Measurements from ENCODE around the gene AQR. TPM values are rescaled to one million over a fixed set of nuclear protein-coding genes. Genes with fewer than 3 reads are reported as not detected.
"Not testable (repeated sequence)": the region's sequence is repeated elsewhere in the genome, so short reads cannot be mapped to it uniquely, and the experiment has no call there.

AQR gene
- total and polyA plus RNA-seq, 10 of the 15 experiments (the other 5 are each of a cell fraction or from before 2014, with no cell fraction given) = 18.2 to 53.5 (median 32.6) TPM

DNA sequence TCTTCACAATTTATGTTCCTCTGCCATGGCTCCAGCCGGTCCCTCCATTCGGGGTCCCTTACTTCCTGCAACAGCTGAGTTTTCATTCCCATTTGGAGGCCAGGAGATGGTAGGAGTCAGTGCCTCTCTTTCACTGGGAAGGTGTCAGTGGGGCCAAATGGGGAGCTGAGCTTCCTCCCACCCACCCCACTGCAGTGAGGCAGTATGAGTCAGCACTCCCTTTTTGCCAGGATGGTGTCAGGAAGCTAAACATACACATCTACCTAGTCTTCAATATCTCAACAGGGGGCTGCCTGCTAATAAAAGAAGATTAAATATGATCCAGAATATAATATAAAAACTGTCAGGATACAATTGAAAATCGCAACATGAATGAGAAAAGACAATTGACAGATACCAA is 161.5 kb downstream of the AQR start:
- FAIRE-seq (no peak), ATAC-seq (no peak), DNase-seq (ENCODE audit: low read depth, low spot score) (no peak)
- 59% methylated on average over 3 of the region's 3 CpGs for WGBS (ENCODE audit: insufficient coverage, insufficient replicate concordance, low lambda C conversion rate, missing lambda C conversion rate)
- Histone ChIP-seq H3K27me3 (replicated peaks in 1 of 2; ENCODE audit: control insufficient read depth in 2 of 2, insufficient read depth in 2 of 2, low read length in 1 of 2) (no peaks in the 10 kb centered on the region), H4K20me1 (ENCODE audit: control insufficient read depth, insufficient read depth) (no peaks in the 10 kb centered on the region), H3K4me3 (no peak overlapping the region), H3K4me1 (ENCODE audit: control insufficient read depth, insufficient read depth, low read length) (no peaks in the 10 kb centered on the region), H3K9ac (ENCODE audit: control insufficient read depth, insufficient read depth, low read length) (no peak overlapping the region), H3K27ac (ENCODE audit: control insufficient read depth, insufficient read depth) (no peak overlapping the region), H3K9me3 (replicated peaks; ENCODE audit: control insufficient read depth, insufficient read depth, low read length) (no peaks in the 10 kb centered on the region; the same call in 2 of the 3 replicates), H2AFZ (ENCODE audit: control insufficient read depth, low read depth, low read length) (no peak overlapping the region), H3K36me3 (ENCODE audit: control insufficient read depth in 2 of 2, insufficient read depth in 2 of 2, low read length in 1 of 2) (no peaks in the 10 kb centered on the region), H3K4me2 (ENCODE audit: control insufficient read depth, insufficient read depth) (no peak overlapping the region), H3K79me2 (ENCODE audit: control insufficient read depth, insufficient read depth, low read length) (no peaks in the 10 kb centered on the region)
- intact Hi-C loops (cut with micrococcal nuclease; ENCODE audit: unreplicated experiment) (no loop called here), in situ Hi-C loops (cut with MboI) (no loop called here)
- SMC1A ChIA-PET (ENCODE audit: uncharacterized antibody, unreplicated experiment) = no interaction called here
- TF ChIP-seq GABPA (IDR thresholded peaks at IDR 0.05; ENCODE audit: low read depth) (no peak), SPI1 (IDR thresholded peaks at IDR 0.05; ENCODE audit: borderline replicate concordance, insufficient read depth, low read depth, low read length) (no peak), CHD4 (IDR thresholded peaks at IDR 0.05) (no peak), TCF7 (IDR thresholded peaks at IDR 0.05; ENCODE audit: borderline replicate concordance) (no peak), HDAC6 (IDR thresholded peaks at IDR 0.05; ENCODE audit: unreplicated experiment) (no peak), HCFC1 (IDR thresholded peaks at IDR 0.05; ENCODE audit: low read length) (no peak), SIX5 (IDR thresholded peaks at IDR 0.05; ENCODE audit: low read depth, low read length, severe bottlenecking) (no peak), KDM1A (IDR thresholded peaks at IDR 0.05; ENCODE audit: borderline replicate concordance) (no peak), MEF2B (IDR thresholded peaks at IDR 0.05; ENCODE audit: partially characterized antibody, poor library complexity, severe bottlenecking) (no peak)
- no TSS peak for BruUV-seq (replicated peaks)
- CTCF ChIA-PET = no interaction called here
- POLR2A ChIA-PET = no interaction called here
- RAD21 ChIA-PET (ENCODE audit: unreplicated experiment) = no interaction called here

DNA sequence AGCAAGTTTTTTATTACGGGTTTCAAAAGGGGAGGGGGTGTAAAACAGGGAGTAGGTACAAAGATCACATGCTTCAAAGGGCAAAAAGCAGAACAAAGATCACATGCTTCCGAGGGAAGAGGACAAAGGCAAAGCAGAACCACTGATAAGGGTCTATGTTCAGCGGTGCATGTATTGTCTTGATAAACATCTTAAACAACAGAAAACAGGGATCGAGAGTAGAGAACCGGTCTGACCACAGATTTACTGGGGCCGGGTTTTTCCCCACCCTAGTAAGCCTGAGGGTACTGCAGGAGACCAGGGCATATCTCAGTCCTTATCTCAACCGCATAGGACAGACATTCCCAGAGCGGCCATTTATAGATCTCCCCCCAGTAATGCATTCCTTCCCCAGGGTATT is 162.3 kb downstream of the AQR start:
- H3K27ac ChIP-seq (ENCODE audit: control insufficient read depth, insufficient read depth); H3K4me3 ChIP-seq; RAD21 ChIA-PET (ENCODE audit: unreplicated experiment); intact Hi-C loops (cut with micrococcal nuclease; ENCODE audit: unreplicated experiment); H3K4me2 ChIP-seq (ENCODE audit: control insufficient read depth, insufficient read depth); BruUV-seq (replicated peaks); in situ Hi-C loops (cut with MboI); SMC1A ChIA-PET (ENCODE audit: uncharacterized antibody, unreplicated experiment); H3K9me3 ChIP-seq (replicated peaks; ENCODE audit: control insufficient read depth, insufficient read depth, low read length); H3K27me3 ChIP-seq (replicated peaks in 1 of 2; ENCODE audit: control insufficient read depth in 2 of 2, insufficient read depth in 2 of 2, low read length in 1 of 2); CTCF ChIA-PET; H3K79me2 ChIP-seq (ENCODE audit: control insufficient read depth, insufficient read depth, low read length); H4K20me1 ChIP-seq (ENCODE audit: control insufficient read depth, insufficient read depth); H3K36me3 ChIP-seq (ENCODE audit: control insufficient read depth in 2 of 2, insufficient read depth in 2 of 2, low read length in 1 of 2); DNase-seq (ENCODE audit: low read depth, low spot score); ATAC-seq; H3K4me1 ChIP-seq (ENCODE audit: control insufficient read depth, insufficient read depth, low read length); H2AFZ ChIP-seq (ENCODE audit: control insufficient read depth, low read depth, low read length); FAIRE-seq; H3K9ac ChIP-seq (ENCODE audit: control insufficient read depth, insufficient read depth, low read length); POLR2A ChIA-PET: not testable (repeated sequence)
- WGBS (ENCODE audit: insufficient coverage, insufficient replicate concordance, low lambda C conversion rate, missing lambda C conversion rate) = 38% methylated on average over 8 of the region's 8 CpGs

All from GM12878 (cell line).